ENCODE results near the gene ING1. TPM values are rescaled to one million over a fixed set of nuclear protein-coding genes. Genes with fewer than 3 reads are reported as not detected.

Gene ING1
- total RNA-seq, 1 donor = 9.2 TPM

GRCh38 chr13:110769097-110769496, 55.6 kb downstream of the ING1 start:
- no peak overlapping the region for H3K4me3 ChIP-seq (ENCODE audit: low read depth, low read length)
- DNase-seq (ENCODE audit: low read depth) = no peak
- no peak for TF ChIP-seq CTCF (IDR thresholded peaks at IDR 0.05; ENCODE audit: insufficient read depth, low read length)

GRCh38 chr13:110770678-110771077, 57.2 kb downstream of the ING1 start:
- H3K4me3 ChIP-seq (ENCODE audit: low read depth, low read length) = no peak overlapping the region
- TF ChIP-seq CTCF (IDR thresholded peaks at IDR 0.05; ENCODE audit: insufficient read depth, low read length) = no peak
- no peak for DNase-seq (ENCODE audit: low read depth)

- no peak for TF ChIP-seq CTCF (IDR thresholded peaks at IDR 0.05; ENCODE audit: insufficient read depth, low read length)
- H3K4me3 ChIP-seq (ENCODE audit: low read depth, low read length) = no peak overlapping the region
- DNase-seq (ENCODE audit: low read depth) = no peak
Observed at GRCh38 chr13:110771194-110771593, 57.7 kb downstream of the ING1 start.

GRCh38 chr13:110772091-110772984, 58.8 kb downstream of the ING1 start:
- no peak for TF ChIP-seq CTCF (IDR thresholded peaks at IDR 0.05; ENCODE audit: insufficient read depth, low read length)

More at GRCh38 chr13:110772091-110772984, 58.8 kb downstream of the ING1 start:
- no peak overlapping the region for H3K4me3 ChIP-seq (ENCODE audit: low read depth, low read length)
- DNase-seq (ENCODE audit: low read depth) = no peak

Other genes starting within 250 kb of the ING1 start
- gene RAB20, start 152.0 kb upstream of the ING1 start, total RNA-seq (ENCODE audit: low replicate concordance) = 1.6 and 3.5 TPM in 2 replicates
- 14.8 and 14.9 TPM in 2 replicates for gene NAXD, start 98.2 kb upstream of the ING1 start, total RNA-seq (ENCODE audit: low replicate concordance)
- gene CARS2, start 7.6 kb upstream of the ING1 start, total RNA-seq (ENCODE audit: low replicate concordance) = 26.2 and 64.7 TPM in 2 replicates
- gene ANKRD10, start 201.4 kb downstream of the ING1 start, total RNA-seq (ENCODE audit: low replicate concordance) = 76.5 and 84.2 TPM in 2 replicates